GM21367 (cell line): Measurements from ENCODE around the gene MBD1.
"Not testable (repeated sequence)": the region's sequence is repeated elsewhere in the genome, so short reads cannot be mapped to it uniquely, and the experiment has no call there.

Experiments used
- ATAC-seq: cut with Tn5 transposase; IDR thresholded peaks from one replicate; pipeline ENCODE4 v1.9.1; 2021; ENCODE audit not compliant: unreplicated experiment

Gene MBD1, protein sequence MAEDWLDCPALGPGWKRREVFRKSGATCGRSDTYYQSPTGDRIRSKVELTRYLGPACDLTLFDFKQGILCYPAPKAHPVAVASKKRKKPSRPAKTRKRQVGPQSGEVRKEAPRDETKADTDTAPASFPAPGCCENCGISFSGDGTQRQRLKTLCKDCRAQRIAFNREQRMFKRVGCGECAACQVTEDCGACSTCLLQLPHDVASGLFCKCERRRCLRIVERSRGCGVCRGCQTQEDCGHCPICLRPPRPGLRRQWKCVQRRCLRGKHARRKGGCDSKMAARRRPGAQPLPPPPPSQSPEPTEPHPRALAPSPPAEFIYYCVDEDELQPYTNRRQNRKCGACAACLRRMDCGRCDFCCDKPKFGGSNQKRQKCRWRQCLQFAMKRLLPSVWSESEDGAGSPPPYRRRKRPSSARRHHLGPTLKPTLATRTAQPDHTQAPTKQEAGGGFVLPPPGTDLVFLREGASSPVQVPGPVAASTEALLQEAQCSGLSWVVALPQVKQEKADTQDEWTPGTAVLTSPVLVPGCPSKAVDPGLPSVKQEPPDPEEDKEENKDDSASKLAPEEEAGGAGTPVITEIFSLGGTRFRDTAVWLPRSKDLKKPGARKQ

DNA sequence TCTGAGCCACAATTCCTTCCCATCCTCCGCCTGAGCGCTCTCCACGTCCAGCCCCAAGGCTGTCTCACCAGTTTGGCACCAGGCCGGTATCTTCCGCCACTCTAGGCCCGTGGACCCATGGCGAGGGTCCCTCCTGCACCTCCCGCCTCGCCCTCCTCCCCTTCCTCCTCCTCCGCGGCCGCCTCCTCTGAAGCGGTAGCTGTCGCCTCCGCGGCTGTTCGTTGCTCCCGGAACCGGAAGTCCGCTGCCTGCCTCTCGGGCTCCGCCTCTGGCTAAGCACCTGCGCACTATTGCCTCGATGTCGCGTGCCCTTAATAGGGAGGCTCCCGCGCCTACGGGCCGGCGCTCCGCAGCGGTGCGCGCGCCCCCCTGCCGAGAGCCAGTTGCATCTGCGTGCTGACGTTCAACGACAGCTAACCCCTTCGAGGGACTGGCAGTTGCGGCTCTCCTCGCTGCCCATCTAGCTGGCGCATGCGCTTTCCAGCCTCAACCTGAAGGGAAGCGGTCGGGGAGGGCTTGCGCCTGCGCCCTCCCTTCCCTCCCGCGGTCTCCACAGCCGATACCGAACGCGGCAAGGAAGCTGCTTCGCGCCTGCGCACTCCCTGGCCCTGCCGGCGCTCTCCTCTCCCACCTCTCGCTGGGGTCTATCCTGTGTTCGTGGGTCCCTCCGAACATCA lies at the start of gene MBD1:
TSS of gene MBD1 (minus strand) at position 229 of the 677 bp plus-strand sequence. CDS start 1,531 bp downstream, outside the sequence.
- ATAC-seq, result peak; percentile 82

DNA sequence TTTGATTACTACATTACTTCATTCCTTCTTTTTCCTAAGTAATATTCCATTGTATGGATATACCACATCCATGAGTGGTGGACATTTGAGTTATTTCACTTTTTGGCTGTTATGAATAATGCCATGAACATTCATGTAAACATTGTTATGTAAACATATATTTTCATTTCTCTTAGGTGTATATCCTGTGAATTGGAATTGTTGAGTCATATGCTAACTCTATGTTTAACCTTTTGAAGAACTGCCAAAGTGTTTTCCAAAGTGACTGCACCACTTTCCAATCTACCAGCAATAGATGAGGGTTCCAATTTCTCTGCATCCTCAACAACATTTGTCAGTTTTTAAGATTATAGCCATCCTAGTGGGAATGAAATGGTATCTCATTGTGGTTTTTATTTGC lies 48.9 kb upstream of the MBD1 start:
- no peak for ATAC-seq

DNA sequence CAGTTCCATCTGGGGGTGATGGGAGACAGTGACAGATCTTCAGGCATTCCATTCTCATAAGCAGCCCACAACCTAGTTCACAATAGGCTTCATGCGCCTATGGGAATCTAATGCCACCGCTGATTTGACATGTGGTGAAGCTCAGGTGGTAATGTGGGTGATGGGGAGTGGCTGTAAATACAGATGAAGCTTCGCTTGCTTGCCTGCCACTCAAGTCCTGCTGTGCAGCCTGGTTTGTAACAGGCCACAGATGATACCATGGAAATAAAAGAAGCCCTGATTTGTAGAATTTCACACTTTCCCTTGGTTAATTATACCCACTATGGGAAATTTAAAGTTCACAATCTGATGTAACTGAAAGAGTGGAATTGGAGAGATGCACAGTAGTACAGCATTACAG lies 46.7 kb upstream of the MBD1 start:
- no peak for ATAC-seq

DNA sequence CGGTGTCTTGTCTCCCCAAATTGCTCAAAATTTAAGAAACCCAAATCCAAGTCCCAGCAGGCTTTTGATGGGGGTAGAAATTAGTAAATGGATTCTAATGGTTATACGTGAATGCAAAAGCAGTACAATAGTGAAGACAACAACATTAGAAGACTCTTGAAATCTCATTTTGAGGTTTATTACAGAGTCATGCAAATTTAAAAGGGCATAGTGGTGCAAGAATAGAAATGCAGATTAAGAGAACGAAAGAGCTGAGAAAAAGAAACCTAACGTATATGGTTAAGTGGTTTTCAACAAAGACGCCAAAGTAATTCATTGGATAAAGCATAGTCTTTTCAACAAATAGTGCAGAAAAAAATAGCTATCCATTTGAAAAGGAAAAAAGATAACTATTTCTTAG lies 39.4 kb upstream of the MBD1 start:
- peak; percentile 61 for ATAC-seq

DNA sequence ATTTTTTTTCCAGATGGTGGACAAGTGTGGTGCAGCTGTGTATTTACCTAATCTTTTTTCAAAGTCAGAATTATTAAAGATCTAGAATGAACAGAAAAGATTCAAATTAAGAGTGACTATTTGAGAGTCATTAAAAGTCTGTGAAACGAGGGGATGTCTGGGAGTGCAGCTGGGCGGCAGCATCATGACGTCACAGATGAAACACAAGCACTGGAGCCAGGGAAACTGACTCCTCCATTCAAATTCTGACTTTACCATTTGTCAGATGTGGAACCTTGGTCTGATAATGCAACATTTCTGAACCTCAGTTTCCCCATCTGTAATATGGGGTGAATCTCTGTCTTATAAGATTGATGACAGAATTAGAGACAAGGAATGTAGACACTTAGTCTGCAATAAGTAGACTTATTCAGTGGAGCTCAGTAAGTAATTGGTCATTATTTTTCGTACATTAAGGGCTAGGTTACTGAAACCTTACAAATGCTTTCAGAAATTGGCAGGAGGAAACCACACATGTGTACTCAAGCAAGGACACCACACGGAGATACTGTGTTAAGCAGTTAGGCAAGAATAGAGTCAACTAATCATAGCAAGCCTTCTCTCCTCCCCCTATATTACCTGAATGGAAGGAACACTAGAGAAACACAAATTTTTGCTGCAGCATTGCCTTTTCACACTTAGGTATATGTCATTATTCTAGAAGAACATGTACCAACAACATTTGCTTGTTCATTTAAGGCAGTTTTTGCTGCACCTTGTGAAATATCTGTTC lies 34.0 kb upstream of the MBD1 start:
- peak; percentile 67 for ATAC-seq

DNA sequence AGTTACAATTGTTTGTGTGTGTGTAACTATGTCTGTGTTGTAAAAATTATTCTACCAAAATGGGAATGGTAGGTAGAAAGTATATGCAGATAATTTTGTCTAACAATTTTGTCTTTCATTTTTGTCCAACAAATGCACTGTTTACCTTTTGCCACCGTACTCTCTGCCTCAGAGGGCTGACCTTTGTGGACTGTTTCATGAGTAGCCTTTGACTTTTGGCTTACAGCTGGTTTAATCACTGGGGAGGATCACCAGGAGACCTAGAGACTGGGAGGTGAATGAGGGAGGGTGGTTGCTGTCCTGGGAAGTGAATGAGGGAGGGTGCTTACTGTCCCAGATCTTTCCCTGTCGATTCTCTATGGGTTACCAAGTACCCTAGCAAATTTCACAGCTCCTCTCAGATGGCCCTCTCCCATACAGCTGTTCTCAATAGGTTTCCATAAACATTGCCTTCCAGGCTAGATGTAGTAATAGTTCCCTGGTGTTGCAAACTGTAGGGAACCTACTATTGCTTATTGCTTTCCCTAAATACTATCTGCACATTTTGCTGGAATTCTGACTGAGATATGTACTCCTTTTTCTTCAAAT lies 32.6 kb upstream of the MBD1 start:
- ATAC-seq, result no peak

DNA sequence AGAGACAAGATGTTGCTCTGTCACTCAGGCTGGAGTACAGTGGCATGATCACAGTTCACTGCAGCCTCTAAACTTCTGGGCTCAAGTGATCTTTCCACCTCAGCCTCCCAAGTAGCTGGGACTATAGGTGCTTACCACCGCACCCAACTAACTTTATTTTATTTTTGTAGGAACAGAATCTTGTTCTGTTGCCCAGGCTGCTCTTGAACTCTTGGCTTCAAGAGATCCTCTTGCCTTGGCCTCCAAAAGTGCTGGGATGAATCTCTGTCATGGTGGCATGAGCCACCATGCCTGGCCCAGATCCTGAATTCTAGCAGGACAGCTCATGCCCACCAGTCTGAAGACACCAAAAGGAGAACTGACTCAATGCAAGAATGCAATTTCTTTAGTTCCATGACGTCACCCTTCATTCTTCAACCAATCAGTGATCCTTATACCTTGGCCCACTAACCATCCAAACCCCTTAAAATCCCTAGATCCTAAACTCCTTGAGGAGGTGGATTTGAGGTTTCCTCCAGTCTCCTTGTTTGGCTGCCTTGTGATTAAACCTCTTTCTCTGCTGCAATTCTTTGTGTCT lies 31.8 kb upstream of the MBD1 start:
- ATAC-seq, result peak; percentile 14

DNA sequence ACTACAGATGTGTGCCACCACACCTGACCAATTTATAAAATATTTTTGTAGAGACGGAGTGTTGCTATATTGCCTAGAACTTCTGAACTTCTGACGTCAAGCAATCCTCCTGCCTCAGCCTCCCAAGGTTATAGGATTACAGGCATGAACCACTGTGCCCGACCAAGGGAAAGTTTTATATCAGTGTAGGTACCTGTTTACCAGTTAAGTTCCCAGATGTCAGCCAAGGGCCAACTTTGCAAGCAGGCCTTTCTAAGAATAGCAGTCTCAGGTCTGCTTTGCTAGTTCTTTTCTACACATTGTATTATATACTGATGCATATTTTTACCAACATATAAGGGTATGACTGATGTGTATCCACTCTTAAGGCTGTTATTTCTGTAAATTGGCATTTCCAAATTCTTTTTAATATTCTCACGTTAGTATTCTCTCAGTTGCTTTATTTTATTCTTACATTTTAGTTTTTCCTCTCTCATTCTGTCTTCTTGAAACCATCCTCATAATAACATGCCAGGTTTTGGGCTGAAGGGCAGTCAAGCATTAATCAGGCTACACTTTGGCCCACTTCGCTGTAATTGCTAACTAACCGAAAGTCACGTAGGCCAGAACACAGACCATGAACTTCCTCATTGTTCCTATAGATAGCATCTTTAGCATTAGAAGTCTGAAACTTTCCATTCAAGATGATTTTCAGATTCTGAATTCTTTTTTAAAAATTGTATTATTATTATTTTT lies 31.1 kb upstream of the MBD1 start:
- peak; percentile 63 for ATAC-seq

DNA sequence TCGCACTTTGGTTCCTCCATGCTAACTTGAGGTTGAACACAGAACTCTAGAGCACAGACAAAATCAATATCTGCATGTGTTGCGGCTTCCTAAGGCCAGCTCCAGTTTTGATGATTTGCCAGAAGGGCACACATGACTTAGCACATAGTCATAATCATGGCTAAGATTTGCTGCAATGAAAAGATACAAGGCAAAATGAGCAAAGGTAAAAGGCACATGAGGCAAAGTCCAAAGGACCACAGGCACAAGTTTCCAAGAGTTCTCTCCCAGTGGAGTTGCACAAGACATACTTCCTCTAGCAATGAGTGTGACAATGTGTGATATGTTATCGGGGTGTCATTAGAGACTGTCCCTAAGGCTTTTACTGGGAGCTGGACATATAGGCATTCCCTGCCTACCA lies 30.3 kb upstream of the MBD1 start:
- ATAC-seq, result no peak

DNA sequence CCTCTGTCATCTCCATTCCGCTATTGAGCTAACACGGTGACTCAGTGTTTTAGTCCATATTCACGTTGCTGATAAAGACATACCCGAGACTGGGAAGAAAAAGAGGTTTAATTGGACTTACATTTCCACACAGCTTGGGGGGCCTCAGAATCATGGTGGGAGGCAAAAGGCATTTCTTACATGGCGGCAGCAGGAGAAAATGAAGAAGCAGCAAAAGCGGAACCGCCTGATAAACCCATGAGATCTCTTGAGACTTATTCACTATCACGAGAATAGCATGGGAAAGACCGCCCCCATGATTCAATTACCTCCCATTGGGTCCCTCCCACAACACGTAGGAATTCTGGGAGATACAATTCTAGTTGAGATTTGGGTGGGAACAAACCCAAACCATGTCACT lies 28.8 kb upstream of the MBD1 start:
- no peak for ATAC-seq

DNA sequence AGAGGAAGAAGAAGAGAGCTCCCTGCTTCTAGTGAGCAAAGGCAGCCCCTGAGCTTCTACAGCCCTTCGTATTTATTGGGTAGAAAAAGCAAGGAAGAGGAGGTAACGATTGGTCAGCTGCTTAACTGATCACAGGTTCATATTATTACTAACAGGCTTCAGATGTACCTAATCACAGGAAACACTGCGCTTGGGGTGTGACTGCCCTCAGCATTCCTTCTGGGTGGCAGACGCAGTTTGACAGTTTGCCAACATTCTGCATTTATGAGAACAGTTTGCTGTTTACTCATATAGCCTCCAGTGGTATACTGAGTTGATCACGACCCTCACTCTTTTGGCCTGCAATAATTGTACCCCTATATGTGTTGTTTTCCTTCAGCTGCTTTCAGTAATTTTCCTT lies 27.5 kb upstream of the MBD1 start:
- not testable (repeated sequence) for ATAC-seq

DNA sequence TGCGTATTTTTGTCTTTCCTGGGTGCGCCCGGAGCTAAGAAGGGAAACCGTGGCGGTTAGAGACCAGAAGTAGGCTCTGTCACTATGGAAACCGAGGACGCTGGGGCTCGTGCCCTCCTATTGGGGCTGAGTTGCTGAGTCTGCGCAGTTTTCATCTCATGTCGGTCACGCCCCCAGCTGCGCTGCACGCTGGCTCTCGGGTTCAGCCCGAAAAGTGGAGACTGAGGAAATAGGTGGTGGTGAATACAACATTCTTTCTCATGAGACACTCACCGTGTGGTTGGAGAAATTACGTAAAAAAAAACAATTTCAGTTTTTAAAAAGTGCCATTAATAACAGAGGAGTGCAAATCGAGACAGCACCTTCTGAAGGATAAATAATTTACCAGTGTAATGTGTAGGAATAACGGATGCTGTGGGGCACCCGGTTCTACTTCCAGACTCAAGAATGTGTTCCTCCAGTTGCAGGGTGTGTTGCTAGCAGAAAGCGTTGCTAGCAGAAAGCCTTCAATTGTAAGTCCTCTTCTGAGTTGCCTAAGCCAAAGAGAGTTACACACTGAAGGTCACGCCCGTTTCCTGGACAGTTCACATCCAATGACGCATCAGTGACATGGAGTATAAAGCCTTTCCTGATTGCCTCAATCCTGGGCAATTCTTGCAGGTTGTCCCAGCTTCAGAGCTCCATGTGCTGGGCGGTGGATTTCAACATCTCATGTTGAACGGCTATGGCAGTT lies 26.6 kb upstream of the MBD1 start:
- peak; percentile 86 for ATAC-seq

DNA sequence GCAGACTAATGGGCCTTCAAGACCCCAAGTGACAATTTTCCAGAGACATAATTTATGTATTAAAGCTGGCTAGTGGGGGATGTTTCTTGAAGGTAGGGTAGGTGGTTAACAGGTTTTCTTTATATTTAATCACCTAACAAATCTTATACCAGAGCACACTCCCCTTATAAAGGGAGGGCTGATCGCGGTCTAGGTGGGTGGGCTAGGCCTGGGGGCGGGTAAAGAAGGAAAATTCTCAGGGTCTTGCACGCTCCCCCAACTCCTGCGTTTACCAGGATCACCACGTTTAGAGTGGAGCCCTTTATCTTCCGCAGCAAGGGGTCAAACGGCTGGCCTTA lies 26.0 kb upstream of the MBD1 start:
- no peak for ATAC-seq

DNA sequence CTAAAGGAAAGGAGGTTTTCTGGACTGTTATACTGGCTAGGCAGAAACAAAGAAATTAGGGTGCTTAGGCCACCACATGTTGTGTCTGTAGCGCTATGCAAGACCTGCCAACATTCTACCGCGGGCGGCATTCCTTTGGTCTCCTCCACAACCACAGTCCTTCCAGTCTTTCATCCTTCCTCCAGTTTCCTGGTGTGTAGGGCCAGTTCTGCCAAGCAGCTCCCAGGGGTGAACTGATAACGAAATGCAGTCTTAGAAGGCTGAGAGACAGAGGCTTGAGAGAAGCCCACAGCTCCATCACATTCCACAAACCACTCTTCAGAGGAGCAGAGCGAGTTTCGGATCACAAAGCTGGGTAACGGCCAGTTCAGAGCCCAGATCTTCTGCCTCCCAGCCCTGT lies 25.6 kb upstream of the MBD1 start:
- no peak for ATAC-seq

DNA sequence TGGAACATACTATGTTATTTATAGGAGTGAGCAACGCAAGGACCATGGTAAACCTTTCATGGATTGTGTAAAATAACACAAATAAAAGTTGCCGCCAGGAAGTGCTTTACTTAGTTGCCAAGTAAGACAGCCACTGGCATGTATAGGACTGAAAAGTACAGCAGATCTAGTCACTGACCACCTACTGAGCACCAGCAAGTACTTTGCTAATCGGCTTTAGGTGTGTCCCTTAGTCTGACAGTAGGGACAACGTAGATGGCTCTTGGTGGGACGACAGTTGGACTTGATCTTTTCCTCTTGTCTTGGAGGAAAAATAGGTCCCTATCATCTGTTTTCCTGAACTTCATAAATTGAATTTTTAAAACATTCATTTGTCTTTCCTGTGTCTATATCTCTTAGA lies 19.8 kb upstream of the MBD1 start:
- ATAC-seq, result no peak

DNA sequence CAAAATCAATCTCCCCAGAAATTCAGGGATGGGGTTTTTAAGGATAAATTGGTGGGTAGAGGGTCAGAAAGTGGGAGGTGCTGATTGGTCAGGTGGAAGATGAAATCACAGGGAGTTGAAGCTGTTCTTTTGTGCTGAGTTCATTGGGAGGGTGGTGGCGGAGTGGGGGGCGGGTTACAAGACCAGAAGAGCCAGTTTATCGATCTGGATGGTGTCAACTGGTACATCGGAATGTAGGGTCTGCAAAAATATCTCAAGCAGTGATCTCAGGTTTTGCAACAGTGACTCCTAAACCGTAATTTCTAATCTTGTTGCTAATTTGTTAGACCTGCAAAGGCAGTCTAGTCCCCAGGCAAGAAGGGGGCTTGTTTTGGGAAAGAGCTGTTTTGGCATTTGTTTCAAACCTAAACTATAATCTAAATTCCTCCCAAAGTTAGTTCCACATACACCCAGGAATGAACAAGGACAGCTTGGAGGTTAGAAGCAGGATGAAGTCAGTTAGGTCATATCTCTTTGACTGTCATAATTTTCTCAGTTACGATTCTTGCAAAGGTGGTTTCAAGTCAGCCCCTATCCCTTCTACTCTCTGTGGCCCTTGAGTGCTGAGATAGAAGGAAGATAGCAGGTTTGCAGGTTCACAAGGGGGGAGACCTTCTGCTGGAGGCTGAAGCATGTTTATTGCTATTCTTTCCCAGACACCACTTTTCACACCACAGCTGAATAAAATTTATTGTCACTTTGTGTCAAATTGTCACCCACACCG lies 18.5 kb upstream of the MBD1 start:
- no peak for ATAC-seq

DNA sequence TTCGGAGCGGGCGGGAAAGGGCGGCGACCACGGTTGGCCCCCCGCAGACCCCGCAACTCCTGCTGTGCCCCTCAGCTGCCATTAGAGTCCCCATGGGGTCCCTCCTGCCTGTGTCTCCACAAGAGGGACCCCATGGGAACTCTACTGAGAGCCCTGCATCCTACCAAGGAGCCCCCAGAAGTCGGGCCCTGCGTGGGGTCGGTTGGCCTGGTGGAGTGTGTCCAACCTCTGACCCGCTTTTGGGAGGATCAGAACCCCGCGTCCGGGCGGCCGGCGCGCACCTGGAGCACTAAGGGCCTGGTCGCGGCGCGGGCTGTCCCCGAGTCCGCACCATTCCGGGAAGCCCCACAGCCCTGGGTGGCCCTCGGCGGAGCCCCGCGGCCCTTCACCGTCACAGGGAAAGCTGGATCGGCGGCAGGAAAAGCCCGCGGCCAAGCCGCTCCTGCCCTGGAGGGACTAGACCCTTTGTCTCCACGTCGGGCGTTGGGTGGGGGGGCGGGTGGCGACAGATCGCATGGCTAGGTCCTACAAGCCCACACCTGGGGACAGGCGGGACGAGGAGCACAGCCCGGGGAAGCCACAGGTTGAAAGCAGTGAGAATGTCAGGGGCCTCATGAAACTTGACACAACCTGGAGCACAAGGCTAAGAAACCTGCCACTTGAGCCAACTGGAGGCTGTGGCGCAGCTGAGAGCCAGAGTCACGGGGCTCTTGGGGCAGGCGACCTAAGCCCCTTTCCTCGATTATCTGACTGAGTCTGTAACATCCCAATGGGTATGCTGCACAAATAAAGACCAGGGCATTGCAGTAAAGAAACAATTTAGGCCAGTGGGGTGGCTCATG lies 17.3 kb upstream of the MBD1 start:
- no peak for ATAC-seq
